Measurements from ENCODE around the gene FAM171A2. TPM values are rescaled to one million over a fixed set of nuclear protein-coding genes. Genes with fewer than 3 reads are reported as not detected.
A peak's percentile ranks its signal among the peaks of the same experiment; 100 is the strongest.

Gene FAM171A2
- total RNA-seq, 1 donor from 2014 or later: 20.6 TPM

- DNase-seq (ENCODE audit: low spot score): no peak
- Mint-ChIP-seq H3K9me3 (ENCODE audit: low read depth) (no peaks in the 10 kb centered on the region), H3K4me3 (ENCODE audit: unreplicated experiment) (peak overlapping the region; percentile 87), H3K36me3 (ENCODE audit: low read depth) (peaks cover 13% of the 10 kb centered on the region), H3K4me1 (ENCODE audit: low read depth) (peaks cover 24% of the 10 kb centered on the region), H3K27me3 (ENCODE audit: low read depth) (peaks cover 3% of the 10 kb centered on the region), H3K27ac (ENCODE audit: unreplicated experiment) (no peak overlapping the region)
- no peak for TF ChIP-seq CTCF (IDR thresholded peaks at IDR 0.05)
These were observed 40.1 kb downstream of the FAM171A2 start for GRCh38 chr17:44323359-44324091.

- Mint-ChIP-seq H3K4me1 (ENCODE audit: low read depth) (peaks cover 24% of the 10 kb centered on the region), H3K27ac (ENCODE audit: unreplicated experiment) (no peak overlapping the region), H3K27me3 (ENCODE audit: low read depth) (peaks cover 7% of the 10 kb centered on the region), H3K36me3 (ENCODE audit: low read depth) (peaks cover 13% of the 10 kb centered on the region), H3K9me3 (ENCODE audit: low read depth) (no peaks in the 10 kb centered on the region), H3K4me3 (ENCODE audit: unreplicated experiment) (no peak overlapping the region)
- no peak for DNase-seq (ENCODE audit: low spot score)
- no peak for TF ChIP-seq CTCF (IDR thresholded peaks at IDR 0.05)
These were observed 41.3 kb downstream of the FAM171A2 start for GRCh38 chr17:44322236-44322895.

DNA sequence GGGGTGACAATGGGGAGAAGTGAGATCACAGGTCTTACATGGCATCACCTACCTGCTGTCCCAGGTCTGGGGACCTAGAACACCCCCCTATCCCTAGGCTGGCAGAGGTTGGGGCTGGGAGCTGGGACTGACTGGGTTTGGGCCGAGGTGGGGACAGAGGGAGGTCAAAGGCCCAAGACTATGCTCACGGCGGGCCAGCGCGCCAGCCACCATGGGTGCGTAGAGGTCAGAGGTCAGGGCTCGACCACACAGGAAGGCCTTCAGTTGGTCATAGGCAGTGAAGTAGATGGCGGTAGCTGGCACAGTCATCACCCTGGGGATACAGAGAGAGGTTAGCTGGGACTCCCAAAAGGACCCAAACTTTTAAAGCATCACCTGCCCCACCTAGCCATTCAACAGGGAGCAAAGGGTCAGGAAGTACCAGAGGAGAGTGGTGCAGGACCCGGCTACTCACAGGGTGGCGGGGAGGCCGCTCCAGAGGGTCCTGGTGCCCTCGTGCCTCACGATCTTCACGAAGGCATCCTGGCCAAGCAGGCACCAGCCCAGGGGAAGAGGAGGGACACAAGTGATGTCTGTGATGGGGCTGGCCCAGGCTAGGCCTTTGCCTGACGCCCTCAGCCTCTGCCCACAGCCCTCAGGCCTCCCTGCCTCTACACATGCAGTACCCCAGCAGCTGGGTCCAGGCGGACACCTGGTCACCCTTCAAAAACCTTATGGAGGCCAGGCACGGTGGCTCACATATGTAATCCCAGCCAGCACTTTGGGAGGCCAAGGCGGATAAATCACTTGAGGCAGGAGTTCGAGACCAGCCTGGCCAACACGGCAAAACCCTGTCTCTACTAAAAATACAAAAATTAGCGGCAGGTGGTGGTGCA lies 42.2 kb downstream of the FAM171A2 start:
- no peak overlapping the region for H3K4me3 Mint-ChIP-seq (ENCODE audit: unreplicated experiment)

GRCh38 chr17:44320066-44320465 lies 43.6 kb downstream of the FAM171A2 start:
- no peaks in the 10 kb centered on the region for H3K9me3 Mint-ChIP-seq (ENCODE audit: low read depth)
- peaks cover 13% of the 10 kb centered on the region for H3K36me3 Mint-ChIP-seq (ENCODE audit: low read depth)
- peaks cover 27% of the 10 kb centered on the region for H3K27me3 Mint-ChIP-seq (ENCODE audit: low read depth)
- no peak for TF ChIP-seq CTCF (IDR thresholded peaks at IDR 0.05)
- peaks cover 20% of the 10 kb centered on the region for H3K4me1 Mint-ChIP-seq (ENCODE audit: low read depth)
- H3K27ac Mint-ChIP-seq (ENCODE audit: unreplicated experiment): no peak overlapping the region
- H3K4me3 Mint-ChIP-seq (ENCODE audit: unreplicated experiment): no peak overlapping the region
- no peak for DNase-seq (ENCODE audit: low spot score)

More for the DNA sequence above, 42.2 kb downstream of the FAM171A2 start:
- DNase-seq (ENCODE audit: low spot score): no peak
- Mint-ChIP-seq H3K27ac (ENCODE audit: unreplicated experiment) (no peak overlapping the region), H3K4me1 (ENCODE audit: low read depth) (peaks cover 20% of the 10 kb centered on the region), H3K27me3 (ENCODE audit: low read depth) (peaks cover 16% of the 10 kb centered on the region), H3K36me3 (ENCODE audit: low read depth) (peaks cover 13% of the 10 kb centered on the region), H3K9me3 (ENCODE audit: low read depth) (no peaks in the 10 kb centered on the region)
- TF ChIP-seq CTCF (IDR thresholded peaks at IDR 0.05): no peak
